Endometrium (tissue), 2 donors: Measurements from ENCODE around the gene RTCA.
"Not testable (repeated sequence)": the region's sequence is repeated elsewhere in the genome, so short reads cannot be mapped to it uniquely, and the experiment has no call there.

Experiments used
- FAIRE-seq: peaks from 2 replicates; lab custom pipeline; 2012; peaks lifted over from hg19 to GRCh38; lab: Jason Lieb, UNC
- donor health status: control.
- donor health status: control.

The RTCA gene

DNA sequence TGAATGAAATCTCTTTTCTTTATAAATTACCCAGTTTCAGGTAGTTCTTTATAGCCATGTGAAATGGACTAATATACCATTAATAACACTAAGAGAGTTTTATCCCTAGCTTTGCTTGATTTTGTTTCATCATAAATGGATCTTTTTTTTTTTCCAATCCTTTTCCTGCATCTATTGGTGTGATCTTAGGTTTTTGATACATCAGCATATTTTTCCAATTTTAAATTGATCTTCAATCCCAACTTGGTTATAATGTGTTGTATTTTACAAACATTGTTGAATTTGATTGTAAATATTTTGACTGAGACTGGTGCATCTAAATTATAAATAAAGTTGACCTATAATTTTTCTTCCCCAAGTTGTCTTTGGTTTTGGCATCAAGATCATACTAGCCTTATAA is 4.3 kb upstream of the RTCA start:
- FAIRE-seq: no peak

DNA sequence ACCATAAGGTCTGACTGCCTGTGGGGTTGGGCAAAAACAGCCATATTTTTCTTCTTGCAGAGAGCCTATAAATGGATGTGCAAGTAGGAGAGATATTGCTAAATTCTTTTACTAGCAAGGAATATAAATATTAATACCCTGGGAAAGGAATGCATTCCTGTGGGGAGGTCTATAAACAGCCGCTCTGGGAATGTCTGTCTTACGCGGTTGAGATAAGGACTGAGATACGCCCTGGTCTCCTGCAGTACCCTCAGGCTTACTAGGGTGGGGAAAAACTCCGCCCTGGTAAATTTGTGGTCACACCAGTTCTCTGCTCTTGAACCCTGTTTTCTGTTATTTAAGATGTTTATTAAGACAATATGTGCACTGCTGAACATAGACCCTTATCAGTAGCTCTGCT is 1.9 kb upstream of the RTCA start:
- not testable (repeated sequence) for FAIRE-seq

GRCh38 chr1:100265562-100265930 is 470 bp upstream of the RTCA start:
- no peak for FAIRE-seq

GRCh38 chr1:100266741-100267140 is 725 bp downstream of the RTCA start:
- no peak for FAIRE-seq

- no peak for FAIRE-seq
Observed at GRCh38 chr1:100267284-100267683, 1.3 kb downstream of the RTCA start.

- no peak for FAIRE-seq
Observed at GRCh38 chr1:100268202-100268601, 2.2 kb downstream of the RTCA start.

GRCh38 chr1:100277866-100278265 is 11.8 kb downstream of the RTCA start:
- FAIRE-seq: no peak

DNA sequence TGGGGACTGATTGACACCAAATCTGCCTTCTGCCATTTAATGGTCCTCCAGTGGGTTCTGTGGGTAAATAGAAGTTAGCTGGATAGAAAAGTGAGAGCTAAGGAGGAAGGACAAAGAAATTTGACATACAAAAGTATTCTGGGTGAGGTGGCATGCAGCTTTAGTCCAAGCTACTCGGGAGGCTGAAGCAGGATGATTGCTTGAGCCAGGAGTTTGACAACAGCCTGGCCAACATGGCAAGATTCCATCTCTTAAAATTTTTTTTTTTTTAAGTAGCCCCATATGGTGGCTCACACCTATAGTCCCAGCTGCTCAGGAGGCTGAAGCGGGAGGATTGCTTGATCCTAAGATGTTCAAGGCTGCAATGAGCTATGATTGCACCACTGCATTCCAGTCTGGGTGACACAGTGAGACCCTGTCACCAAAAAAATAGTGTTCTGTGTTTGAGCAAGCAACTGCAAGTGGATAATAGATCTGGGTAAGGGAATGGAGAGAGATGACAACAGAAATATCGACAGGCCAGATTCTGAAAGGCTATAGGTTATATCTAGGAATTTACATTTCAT is 13.4 kb downstream of the RTCA start:
- no peak for FAIRE-seq

GRCh38 chr1:100279954-100280682 is 14.1 kb downstream of the RTCA start:
- FAIRE-seq: no peak

DNA sequence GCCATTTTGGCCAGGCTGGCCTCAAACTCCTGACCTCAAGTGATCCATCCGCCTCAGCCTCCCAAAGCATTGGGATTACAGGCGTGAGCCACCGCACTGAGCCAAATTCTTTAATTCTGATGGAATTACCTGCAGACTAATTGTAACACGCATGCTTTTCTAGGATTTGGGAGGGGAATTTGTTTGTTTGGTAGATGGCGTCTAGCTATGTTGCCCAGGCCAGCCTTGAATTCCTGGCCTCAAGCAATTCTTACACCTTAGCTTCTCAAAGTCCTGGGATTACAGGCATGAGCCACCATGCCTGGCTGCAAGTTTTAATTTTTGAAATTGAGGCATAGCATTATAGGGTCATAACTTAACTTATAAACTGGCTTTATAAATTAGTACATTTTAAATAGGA is 18.6 kb downstream of the RTCA start:
- FAIRE-seq: no peak

DNA sequence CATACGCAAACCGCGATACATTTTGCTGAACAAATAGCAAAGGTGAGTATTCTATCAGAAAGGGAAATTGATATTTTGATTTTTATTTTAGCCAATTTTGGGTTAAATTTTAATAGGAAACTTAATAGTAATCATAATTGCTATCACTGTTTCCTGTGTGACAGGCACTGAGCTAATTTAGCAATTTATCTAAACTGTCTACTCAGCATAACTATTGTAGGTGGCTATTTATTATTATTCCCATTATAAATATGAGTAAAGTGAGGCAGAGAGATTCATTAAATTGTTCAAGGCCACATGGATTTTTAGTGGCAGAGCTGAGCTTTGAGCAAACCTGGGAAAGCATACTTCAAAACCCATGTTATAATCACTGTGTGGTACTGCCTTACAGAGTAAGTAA is 21.1 kb downstream of the RTCA start:
- FAIRE-seq: no peak

DNA sequence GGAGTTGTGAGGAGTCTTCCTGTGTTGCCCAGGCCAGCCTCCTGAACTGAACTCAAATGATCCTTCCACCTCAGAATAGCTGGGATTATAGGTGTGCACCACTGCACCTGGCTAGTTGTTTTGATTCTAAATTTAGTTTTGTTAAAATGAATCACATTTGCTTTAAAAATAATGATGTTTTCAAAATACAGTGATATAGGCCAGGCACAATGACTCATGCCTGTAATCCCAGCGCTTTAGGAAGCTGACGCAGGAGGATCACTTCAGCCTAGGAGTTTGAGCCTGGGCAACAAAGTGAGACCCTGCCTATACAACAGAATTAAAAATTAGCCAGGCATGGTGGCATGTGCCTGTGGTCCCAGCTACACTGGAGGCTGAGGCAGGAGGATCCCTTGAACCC is 24.3 kb downstream of the RTCA start:
- FAIRE-seq: no peak

DNA sequence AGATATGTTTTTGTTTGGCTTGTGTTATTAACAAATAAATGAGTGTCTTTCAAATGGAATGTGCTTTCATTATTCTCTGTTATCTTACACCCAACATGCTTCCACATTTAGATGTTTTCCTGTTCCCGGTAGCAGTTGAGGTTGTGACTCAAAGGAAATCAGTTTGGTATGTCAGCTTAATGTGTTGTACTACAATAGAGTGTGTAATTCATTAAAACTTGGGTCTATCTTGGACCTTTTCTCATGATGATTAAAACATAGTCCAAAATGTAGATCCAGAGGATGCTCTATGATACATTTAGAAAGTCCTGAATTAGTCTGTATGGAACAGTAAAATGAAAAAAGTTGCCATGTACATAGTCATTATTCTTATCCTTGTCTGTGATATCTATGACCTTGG is 26.7 kb downstream of the RTCA start:
- no peak for FAIRE-seq

GRCh38 chr1:100296140-100296539 is 30.1 kb downstream of the RTCA start:
- FAIRE-seq: no peak

- FAIRE-seq: not testable (repeated sequence)
Observed at GRCh38 chr1:100296997-100297396, 31.0 kb downstream of the RTCA start.

DNA sequence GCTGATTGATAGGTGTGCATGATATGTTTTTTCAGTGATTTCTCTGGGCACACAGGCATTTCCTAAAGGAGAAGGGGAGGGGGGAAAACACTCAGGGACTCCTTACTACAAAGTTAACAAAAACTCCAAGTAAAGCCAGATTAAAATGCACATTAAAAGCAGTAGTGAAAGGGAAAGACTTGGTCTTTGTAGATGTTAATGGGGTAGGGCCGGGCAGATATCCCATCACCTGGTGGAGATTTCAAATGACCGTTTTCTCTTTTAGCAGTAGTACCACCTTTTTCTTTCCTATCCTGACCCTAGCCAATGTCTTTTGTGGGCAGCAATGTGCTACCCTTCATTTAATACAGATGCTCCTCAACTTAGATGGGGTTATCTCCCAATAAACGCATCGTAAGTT is 32.5 kb downstream of the RTCA start:
- FAIRE-seq: no peak

- FAIRE-seq: no peak
Observed at GRCh38 chr1:100299521-100300222, 33.7 kb downstream of the RTCA start.

- no peak for FAIRE-seq
Observed at GRCh38 chr1:100300691-100301090, 34.7 kb downstream of the RTCA start.

DNA sequence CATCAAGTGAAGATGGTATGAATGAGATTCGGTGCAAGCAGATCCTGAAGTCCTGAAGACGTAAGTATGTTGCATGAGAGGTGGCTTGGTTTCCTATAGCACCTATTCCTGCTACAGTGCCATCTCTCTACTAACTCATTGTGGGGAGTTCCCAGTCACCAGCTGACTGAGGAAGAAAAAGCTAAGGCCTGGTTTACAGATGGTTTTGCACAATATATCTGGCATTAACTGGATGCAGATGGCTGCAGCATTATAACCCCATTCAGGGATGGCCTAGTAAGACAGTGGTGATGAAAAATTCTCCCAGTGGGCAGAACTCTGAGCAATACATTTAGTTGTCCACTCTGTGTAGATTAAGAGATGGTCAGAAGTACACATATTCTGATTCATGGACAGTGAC is 36.7 kb downstream of the RTCA start:
- FAIRE-seq: no peak

- no peak for FAIRE-seq
Observed at GRCh38 chr1:100304227-100304626, 38.2 kb downstream of the RTCA start.

GRCh38 chr1:100304921-100305320 is 38.9 kb downstream of the RTCA start:
- FAIRE-seq: no peak

DNA sequence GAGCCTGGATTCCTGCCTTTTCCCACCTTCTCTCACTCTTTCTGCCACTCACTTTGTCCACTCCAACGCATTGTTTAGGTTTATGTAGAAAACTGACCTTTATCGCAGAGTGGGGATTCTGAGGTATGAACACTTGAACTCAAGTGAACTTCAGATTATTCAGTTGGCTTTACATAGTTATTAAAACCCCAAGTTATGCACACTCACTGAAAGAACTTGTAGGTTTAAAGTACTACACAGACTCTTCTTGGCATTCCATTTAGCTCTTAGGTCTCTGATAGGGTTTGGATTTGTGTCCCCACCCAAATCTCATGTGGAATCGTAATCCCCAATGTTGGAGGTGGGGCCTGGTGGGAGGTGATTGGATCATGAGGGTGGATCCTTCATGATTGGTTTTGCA is 39.9 kb downstream of the RTCA start:
- no peak for FAIRE-seq

DNA sequence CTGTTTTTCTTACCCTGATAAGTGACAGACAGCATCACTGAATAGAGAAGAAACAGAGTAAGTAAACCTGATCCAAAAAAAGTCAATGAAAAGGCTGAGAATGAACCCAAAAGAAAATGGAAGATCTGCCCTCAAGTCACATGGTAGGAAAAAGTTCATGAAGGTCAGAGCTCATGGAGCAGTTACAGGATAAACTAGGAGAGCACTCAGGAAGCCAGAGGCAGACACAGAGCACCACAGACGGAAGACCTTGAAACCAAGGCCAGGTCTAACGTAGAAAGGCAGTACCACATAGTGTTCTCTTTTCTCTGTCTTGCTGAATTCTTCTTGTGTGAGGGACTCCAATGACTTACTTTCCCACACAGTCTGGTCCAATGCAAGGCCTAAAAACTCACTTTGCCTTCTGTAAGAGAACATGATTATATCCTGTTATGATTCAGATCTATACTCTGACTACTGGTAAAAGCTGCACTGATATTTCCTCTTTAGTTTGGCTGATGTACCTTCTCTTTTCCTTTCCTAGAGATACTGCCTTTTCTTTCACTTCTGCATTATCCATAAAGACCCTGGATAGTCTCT is 40.8 kb downstream of the RTCA start:
- no peak for FAIRE-seq
